KBM-7 (cell line): ENCODE data around the gene ITPR2.

ENCODE experiments used
- DNase-seq: peaks from one replicate; pipeline ENCODE4 v3.0.0-alpha.2; 2015
- in situ Hi-C: fragments of 300-500 bp; cut with MboI; formaldehyde crosslinking; loops from 2 replicates; pipeline ENCODE4 v1.14.3; 2020; ENCODE audit warnings: low sequenced_read_pairs, low pct_unique_long_range_greater_than_20kb, mixed read lengths

Gene ITPR2

DNA sequence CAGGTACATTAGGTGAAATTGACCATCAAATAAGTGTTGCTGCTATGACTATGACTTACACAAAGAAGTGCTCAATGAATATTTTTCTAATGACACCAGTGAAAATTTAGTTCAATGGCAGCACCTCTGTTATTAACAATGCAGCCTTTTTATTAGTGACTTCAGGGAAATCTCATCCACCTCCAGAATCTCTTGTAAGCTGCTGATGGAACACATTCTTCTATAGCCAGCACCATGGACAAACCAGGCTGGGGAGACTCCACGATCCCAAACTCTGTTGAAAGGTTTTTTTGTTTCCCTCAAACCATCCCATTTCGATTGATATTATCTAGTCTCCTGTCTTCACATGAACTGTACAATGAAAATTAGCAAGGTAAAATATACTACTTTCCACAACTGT is 265.9 kb downstream of the ITPR2 start:
- no peak for DNase-seq
- in situ Hi-C loops, result no loop called here

DNA sequence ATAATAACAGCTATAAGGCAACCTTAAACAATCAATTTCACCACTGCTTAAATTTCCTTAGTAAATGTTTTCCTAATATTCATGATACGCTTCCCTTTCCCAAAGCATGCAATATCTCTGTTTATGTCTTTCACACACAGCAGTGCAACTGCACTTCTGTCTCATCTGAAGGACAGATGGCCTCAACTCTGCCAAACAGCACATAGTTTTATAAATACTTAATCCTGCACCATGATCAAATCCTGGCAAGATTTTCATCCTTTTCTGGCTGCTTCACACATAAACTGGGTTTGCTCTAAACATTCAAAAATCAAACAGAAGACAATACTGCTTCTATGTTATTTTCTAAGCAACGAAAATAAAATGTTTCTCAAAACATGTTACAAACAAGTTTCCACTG is 266.3 kb downstream of the ITPR2 start:
- in situ Hi-C loops, result no loop called here
- DNase-seq, result no peak

DNA sequence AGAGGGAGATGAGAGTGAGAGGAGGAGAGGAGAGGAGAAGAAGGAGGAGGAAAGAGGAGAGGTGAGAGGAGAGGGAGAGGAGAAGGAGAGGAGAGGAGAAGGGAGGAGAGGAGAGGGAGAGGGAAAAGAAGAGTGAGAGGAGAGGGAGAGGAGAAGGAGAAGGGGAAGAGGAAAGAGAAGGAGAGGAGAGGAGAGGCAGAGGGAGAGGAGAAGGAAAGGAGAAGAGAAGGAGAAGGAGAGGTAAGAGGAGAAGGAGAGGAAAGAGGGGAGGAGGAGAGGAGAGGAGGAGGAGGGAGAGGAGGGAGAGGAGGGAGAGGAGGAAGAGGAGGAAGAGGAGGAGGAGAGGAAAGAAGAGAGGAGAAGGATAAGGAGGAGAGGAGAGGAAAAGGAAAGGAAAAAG is 266.8 kb downstream of the ITPR2 start:
- no peak for DNase-seq
- in situ Hi-C loops, result no loop called here

DNA sequence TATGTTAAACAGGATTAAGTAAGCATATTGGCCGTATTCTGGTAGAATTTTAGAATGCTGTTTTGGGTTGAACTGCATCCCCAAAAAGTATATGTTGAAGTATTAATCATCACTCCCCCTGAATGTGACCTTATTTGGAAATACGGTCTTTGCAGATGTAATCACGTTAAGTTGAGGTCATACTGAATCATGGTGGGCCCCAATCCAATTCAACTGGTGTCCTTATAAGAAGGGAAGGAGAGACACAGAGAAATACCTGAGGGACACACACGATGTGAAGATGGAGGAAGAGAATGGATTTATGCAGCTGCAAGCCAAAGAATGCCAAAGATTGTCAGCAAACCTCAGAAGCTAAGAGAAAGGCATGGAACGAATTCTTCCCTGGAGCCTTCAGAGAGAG is 268.6 kb downstream of the ITPR2 start:
- in situ Hi-C loops, result no loop called here

DNA sequence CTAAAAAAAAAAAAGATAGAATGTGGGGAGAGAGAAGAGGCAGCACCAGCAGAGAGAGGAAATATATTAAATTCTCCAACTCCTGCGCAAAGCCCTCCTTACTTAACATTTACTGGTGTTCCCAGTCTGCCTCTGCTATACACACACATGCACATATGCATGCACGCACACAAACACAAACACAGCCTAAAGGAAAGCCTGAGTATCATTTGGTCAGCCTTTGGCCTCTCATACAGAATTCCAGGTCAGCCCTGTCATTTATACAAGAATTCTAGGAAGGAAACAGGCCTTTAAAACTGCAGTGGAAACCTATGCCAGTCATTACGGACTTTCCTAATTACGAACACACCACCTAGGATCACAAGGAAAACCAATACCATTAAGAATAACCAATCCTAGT is 269.4 kb downstream of the ITPR2 start:
- in situ Hi-C loops, result no loop called here

More for the DNA sequence above, 268.6 kb downstream of the ITPR2 start:
- DNase-seq, result no peak

DNA sequence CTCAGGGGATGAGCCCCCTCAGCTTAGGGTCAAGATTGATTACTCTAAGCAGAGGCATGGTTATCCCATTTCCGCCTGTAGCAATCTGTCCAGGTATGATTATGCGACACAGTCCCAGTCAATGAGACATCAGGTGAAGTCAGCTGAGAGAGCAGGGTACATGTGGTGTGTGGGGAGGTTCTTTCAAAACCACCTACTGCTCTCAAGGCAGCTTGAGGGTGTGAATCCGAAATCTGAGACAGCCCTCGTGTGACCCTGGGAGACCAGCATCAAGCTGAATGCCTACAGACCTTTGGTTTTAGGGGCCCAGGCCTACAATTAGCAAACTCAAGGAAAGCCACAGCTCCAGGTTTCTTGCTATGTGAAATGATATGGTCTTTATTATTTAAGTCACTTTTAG is 275.7 kb downstream of the ITPR2 start:
- in situ Hi-C loops, result no loop called here
- no peak for DNase-seq

More for the DNA sequence above, 269.4 kb downstream of the ITPR2 start:
- no peak for DNase-seq

DNA sequence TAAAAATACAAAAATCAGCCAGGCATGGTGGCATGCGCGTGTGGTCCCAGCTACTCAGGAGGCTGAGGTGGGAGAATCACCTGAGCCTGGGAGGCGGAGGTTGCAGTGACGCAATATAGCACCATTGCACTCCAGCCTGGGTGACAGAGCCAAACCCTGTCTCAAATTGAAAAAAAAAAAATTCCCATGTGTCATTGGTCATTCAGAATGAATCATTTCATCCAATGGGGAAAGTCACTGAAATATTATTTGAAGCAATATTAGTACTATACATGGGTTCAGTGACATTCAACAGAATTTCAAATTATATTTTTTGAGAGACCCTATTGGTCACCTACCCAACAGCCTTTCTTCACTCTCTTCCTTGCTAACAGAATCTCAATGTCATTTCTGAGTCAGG is 276.1 kb downstream of the ITPR2 start:
- no peak for DNase-seq
- in situ Hi-C loops, result no loop called here

DNA sequence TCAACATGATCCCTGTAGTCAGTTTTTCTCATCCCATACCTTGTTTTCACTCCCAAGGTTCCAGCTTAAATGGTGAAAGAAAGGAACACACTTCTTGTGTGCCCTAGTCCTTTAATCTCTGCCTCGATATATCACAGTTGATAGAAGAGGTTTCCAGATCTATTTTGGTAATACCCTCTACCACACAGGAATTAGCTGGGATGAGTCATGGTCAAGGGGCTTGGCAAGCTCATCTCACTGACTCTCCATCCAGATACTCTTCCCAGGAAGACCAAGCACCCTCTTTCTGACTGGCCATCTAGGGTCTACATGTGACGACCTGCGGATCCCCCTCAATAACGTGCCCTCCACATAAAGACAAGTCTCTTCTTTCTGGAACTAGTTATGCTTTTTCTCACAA is 277.9 kb downstream of the ITPR2 start:
- no peak for DNase-seq
- in situ Hi-C loops, result no loop called here

DNA sequence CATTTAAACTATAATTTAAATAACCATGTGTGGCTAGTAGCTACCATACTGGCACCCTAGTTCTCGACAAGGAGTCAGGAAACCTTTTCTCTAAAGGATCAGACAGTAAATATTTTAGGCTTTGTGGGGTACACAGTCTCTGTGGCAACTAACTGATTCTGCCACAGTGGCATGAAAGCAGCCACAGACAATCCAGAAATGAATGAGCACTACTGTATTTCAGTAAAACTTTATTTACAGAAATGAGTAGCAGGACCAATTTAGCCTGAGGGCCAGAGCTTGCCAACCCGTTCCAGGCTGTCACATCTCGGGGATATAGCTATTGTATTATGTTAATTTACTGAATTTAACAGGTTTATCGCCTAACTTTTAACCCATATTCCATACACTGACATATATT is 278.7 kb downstream of the ITPR2 start:
- in situ Hi-C loops, result no loop called here
- DNase-seq, result no peak

DNA sequence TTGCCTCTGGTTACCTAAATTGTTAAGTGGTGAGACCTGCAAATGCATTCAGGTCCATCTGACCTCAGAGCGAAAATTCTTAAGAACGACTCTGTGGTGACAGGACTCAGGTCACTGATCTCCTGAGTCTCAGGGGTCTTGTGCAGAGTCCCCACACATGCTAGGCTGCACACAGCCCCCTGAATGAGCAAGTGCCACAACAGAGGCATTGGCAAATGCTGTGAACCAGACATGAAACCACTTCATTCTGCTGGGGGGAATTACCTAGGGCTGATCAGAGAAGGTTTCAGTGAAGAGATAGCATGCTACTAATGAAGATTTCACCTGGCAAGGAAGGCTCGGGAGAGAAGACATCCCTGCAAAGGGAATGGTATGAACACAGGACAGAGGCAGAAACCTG is 281.6 kb downstream of the ITPR2 start:
- in situ Hi-C loops, result no loop called here
- DNase-seq, result no peak

DNA sequence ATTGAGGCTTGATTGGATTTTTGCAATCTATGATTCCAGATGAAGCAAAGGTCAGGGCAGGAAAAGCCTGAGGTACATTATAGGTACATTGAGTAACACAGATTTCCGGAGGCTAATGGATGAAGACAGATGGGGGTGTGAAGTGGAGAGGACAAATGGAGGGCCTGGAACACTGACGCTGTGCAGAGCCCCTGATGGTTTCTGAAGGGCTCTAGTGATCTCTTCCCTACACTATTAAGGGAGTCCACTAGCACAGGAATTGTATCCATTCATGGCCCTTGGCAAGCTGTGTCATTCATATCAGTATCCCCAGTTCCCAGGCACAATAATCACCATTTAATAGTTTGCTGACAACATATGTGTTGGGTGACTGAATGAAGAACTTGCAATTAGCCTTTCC is 284.8 kb downstream of the ITPR2 start:
- no peak for DNase-seq
- in situ Hi-C loops, result no loop called here

DNA sequence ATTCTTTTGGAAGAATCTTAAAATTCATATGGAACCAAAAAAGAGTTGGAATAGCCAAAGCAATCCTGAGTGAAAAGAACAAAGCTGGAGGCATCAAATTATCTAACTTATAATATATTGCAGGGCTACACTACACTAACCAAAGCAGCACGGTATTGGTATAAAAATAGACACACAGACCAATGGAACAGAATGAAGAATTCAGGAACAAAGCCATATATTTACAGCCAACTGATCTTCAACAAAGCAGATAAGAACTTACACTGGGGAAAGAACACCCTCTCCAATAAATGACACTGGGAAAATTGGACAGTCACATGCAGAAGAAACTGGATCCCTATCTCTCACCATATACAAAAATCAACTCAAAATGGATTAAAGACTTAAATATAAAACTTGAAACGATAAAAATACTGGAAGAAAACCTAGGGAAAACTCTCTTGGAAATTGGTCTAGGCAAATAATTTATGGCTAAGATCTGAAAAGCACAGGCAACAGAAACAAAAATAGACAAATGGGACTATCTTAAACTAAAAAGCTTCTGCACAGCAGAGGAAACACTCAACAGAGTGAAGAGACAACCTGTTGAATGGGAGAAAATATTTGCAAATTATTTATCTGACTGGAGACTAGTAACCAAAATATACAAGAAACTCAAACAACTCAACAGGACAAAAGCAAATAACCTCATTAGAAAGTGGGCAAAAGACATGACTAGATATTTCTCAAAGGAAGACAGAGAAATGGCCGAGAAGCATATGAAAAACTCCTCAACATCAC is 286.3 kb downstream of the ITPR2 start:
- no peak for DNase-seq

DNA sequence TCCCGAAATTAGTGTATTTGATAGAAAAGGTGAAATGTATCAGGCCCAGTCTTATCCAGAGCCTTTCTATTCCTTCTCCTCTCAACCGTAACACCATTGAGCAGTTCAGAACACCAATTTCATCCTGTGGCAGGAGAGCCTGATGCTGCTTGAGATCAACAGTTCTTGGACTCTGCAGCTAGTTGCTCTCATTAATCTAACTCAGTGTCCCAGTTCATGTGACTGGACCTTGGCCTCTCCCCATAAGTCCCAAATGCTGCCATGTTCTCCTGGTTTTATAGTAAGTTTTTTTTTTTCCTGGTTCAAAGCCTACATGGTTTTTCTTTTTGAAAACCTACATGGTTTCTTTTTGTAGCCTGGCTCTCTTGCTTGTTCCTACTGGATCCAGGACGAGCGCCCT is 293.9 kb downstream of the ITPR2 start:
- in situ Hi-C loops, result no loop called here

More for the DNA sequence above, 286.3 kb downstream of the ITPR2 start:
- in situ Hi-C loops, result no loop called here

DNA sequence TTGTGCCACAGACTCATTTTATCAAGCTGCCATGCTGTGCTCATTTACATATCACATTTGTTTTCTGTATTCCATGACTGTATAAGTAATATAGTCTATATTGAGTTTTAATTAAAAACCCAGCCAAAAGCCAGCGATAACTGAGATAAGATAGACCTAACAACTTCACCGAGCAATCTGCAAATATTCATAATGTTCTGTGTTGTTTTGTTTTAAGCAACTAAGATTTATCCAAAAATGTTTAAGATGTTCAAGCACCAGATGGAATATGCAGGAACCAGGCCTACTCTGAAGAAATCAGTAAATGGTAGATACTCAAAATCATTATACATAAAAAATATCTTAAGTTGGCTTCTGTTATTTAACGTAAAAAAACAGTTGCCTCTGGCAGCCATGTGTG is 295.3 kb downstream of the ITPR2 start:
- no peak for DNase-seq
- in situ Hi-C loops, result no loop called here

More for the DNA sequence above, 293.9 kb downstream of the ITPR2 start:
- no peak for DNase-seq

DNA sequence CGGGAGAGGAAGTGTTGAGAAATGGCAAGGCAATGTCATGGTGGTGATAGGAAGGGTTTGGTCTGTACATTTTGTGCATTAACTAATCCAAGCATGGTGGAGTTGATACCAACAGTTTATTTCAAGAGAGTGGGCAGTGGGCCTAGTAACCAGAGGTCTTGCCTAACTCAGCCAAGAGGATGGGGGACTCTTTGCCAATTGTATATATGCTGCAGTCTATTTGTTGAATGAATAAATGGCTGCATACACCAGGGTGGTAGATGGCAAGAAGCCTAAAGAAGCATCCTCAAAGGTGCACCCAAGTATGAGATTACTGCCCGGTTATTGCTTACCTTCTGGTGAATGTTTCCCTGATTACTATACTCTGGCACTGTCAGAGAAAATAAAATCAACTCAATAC is 295.9 kb downstream of the ITPR2 start:
- in situ Hi-C loops, result no loop called here
- DNase-seq, result no peak

DNA sequence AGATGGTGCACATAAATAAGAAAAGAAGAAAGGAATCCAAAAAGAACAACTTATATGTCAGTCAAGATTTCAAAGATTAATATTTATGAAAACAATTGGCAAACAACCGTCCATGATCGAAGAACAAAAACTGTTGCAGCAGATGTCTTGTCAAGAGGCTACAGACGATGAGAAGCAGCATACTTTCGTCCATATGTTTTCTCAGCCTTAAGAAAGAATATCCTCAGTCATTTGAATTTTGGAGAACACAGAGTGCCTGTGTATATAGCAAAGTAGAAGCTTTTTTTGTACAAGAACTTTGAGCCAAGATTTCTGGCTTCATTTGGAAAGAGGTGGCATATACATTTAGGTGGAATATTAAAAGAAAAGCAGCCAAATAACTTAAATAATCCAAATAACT is 297.2 kb downstream of the ITPR2 start:
- in situ Hi-C loops, result no loop called here
- DNase-seq, result no peak

DNA sequence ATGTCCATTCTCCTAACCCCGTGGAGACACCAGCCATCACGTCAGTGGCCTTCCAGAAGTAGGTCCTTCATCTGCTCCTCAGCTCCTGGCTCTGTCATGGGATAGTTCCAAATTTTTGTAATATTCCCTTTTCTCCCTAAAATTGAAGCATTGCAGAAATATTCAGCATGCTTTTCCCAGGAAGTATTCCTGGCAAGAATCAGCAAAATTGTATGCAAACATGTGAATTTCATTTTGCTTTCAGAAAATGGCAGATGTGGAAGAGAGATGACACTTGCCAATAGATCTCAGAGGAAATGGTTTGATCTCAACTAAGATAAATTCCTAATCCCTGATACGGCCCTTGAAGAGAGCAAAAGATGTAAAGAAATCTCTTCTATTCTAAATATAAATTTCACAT is 298.9 kb downstream of the ITPR2 start:
- DNase-seq, result no peak
- in situ Hi-C loops, result no loop called here

DNA sequence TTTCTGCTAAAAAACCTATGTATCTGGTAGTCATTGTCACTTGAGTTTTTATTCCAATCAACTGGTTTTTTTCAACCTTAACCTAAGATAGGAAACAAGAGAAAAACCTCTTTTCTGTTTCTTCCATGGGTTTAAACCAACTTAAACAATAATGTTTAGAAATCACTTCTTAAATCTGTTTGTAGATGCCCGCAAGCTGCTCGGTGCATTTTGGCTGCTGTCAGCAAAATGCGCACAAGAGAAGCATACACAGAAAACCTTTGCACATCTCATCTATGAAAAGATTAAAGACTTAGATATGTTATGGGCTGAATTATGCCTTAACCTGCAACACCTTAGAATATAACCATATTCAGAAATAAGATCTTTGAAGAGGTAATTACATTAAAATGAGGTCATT is 299.8 kb downstream of the ITPR2 start:
- DNase-seq, result no peak
- in situ Hi-C loops, result no loop called here

DNA sequence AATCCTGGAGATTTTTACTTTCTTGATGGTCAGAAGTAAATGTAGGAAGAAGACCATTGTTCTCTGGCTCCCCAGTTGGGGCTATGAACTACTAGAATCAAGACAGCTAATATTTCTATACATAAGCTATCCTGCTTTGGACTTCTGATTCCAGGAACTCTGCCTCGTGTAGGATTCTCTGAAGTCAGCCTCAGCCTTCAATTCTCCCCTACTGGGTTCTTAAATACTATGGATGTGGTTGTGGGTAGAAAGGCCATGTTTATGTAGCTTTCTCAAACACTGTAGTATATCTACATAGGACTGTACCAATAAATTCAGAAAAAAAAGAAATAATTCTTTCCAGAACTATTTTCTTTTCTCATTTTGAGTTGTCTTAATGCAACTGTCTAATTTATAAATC is 302.5 kb downstream of the ITPR2 start:
- in situ Hi-C loops, result no loop called here
- no peak for DNase-seq

DNA sequence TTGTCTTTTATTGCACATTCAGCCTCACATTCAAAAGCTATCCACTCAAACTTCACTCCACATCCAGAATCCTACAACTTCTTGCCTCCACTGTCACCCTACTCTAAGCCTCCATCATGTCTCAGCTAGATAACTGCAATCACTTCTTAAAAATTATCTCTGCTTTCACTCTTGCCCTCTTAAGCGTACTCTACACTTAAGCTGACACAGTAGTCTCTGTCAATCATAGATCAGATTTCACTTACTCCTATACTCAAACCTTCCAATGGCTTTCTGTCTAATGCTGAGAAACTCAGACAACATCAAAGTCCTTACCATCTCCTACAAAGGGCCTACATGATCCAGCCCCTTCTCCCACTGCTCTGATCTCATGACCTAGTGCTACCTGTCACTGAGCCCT is 304.1 kb downstream of the ITPR2 start:
- in situ Hi-C loops, result no loop called here
- no peak for DNase-seq

DNA sequence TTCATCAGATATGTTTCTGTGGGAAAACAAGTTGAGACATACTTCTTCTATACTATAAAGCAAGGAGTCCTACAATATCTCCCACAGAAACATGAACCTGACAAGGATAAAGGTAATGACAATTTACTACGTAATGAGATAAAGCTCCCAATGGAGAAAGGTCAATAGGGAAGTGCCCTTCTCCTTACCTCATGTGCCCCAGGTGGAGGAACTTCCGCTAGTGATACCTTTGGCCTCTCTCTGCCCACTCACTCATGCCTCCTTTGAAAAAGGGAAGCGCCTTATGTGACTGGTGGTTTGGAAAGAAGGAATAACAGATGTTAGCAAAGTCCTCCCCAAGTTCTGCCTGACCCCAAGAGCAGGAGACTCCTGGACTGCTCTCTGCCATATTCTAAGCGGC is 305.3 kb downstream of the ITPR2 start:
- in situ Hi-C loops, result no loop called here
- DNase-seq, result peak; percentile 15
